ENCODE measurements around the gene PDXDC1.
"Not testable (repeated sequence)": the region's sequence is repeated elsewhere in the genome, so short reads cannot be mapped to it uniquely, and the experiment has no call there.

Gene PDXDC1

GRCh38 chr16:15163055-15163454, 188.2 kb downstream of the PDXDC1 start:
- not testable (repeated sequence) for DNase-seq (ENCODE audit: low spot score)

GRCh38 chr16:15166177-15166576, 191.4 kb downstream of the PDXDC1 start:
- not testable (repeated sequence) for DNase-seq (ENCODE audit: low spot score)

- DNase-seq (ENCODE audit: low spot score), result not testable (repeated sequence)
Measured at GRCh38 chr16:15168303-15168702, 193.5 kb downstream of the PDXDC1 start.

- DNase-seq (ENCODE audit: low spot score), result not testable (repeated sequence)
Measured at GRCh38 chr16:15168953-15169652, 194.3 kb downstream of the PDXDC1 start.

GRCh38 chr16:15179909-15180308, 205.1 kb downstream of the PDXDC1 start:
- not testable (repeated sequence) for DNase-seq (ENCODE audit: low spot score)

GRCh38 chr16:15180946-15181345, 206.1 kb downstream of the PDXDC1 start:
- not testable (repeated sequence) for DNase-seq (ENCODE audit: low spot score)

- not testable (repeated sequence) for DNase-seq (ENCODE audit: low spot score)
Measured at GRCh38 chr16:15184000-15184399, 209.2 kb downstream of the PDXDC1 start.

All from putamen (tissue), 1 donor.